ENCODE measurements around the gene NOP10. TPM values are rescaled to one million over a fixed set of nuclear protein-coding genes. Genes with fewer than 3 reads are reported as not detected.
A peak's percentile ranks its signal among the peaks of the same experiment; 100 is the strongest.
"Not testable (repeated sequence)": the region's sequence is repeated elsewhere in the genome, so short reads cannot be mapped to it uniquely, and the experiment has no call there.

NOP10 gene
- polyA plus RNA-seq, 1 donor from 2014 or later: 350 TPM

- Mint-ChIP-seq H3K27me3 (no peaks in the 10 kb centered on the region), H3K36me3 (no peaks in the 10 kb centered on the region), H3K9me3 (no peaks in the 10 kb centered on the region), H3K4me3 (no peak overlapping the region), H3K27ac (peak overlapping the region in 1 of 3 donors; percentile 73), H3K4me1 (no peaks in the 10 kb centered on the region)
These were observed 5.2 kb upstream of the NOP10 start for GRCh38 chr15:34347951-34348638.

DNA sequence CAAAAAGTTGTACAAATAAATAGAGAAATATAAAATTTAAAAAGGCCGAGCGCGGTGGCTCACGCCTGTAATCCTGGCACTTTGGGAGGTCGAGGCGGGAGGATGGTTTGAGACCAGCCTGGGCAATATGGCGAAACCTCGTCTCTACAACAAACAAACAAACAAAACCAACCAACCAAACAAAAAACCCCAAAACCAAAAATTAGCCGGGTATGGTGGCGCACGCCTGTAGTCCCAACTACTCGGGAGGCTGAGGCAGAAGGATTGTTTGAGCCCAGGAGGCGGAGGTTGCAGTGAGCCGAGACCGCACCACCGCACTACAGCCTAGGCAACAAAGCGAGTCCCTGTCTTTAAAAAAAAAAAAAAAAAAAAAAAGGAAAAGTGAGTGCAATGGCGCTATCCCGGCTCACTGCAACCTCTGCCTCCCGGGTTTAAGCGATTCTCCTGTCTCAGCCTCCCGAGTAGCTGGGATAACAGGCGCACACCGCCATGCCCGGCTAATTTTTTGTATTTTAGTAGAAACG lies 661 bp downstream of the NOP10 start:
- not testable (repeated sequence) for H3K27me3 Mint-ChIP-seq, H3K36me3 Mint-ChIP-seq, H3K9me3 Mint-ChIP-seq
- peaks cover 3 to 19% (median 12%) of the 10 kb centered on the region in 3 donors for H3K4me1 Mint-ChIP-seq
- peak overlapping the region in 2 of 4 donors; percentile 87 to 89 for H3K4me3 Mint-ChIP-seq
- peak overlapping the region in 1 of 3 donors; percentile 74 for H3K27ac Mint-ChIP-seq

- H3K36me3 Mint-ChIP-seq: peaks cover 7% of the 10 kb centered on the region
- H3K4me1 Mint-ChIP-seq: peaks cover 9 to 21% (median 13%) of the 10 kb centered on the region in 3 donors
- no peaks in the 10 kb centered on the region for H3K27me3 Mint-ChIP-seq
- H3K4me3 Mint-ChIP-seq: peak overlapping the region; percentile 54 to 89 (median 76)
- peak overlapping the region; percentile 27 to 74 (median 63) for H3K27ac Mint-ChIP-seq
- H3K9me3 Mint-ChIP-seq: no peaks in the 10 kb centered on the region
These were observed 1.3 kb downstream of the NOP10 start for GRCh38 chr15:34341381-34342212.

- Mint-ChIP-seq H3K27me3 (no peaks in the 10 kb centered on the region), H3K36me3 (peaks cover 9% of the 10 kb centered on the region), H3K27ac (peak overlapping the region in 1 of 3 donors; percentile 46), H3K4me3 (peak overlapping the region in 1 of 4 donors; percentile 67), H3K9me3 (no peaks in the 10 kb centered on the region), H3K4me1 (peaks cover 15 to 26% (median 26%) of the 10 kb centered on the region in 3 donors)
These were observed 3.0 kb downstream of the NOP10 start for GRCh38 chr15:34339946-34340345.

DNA sequence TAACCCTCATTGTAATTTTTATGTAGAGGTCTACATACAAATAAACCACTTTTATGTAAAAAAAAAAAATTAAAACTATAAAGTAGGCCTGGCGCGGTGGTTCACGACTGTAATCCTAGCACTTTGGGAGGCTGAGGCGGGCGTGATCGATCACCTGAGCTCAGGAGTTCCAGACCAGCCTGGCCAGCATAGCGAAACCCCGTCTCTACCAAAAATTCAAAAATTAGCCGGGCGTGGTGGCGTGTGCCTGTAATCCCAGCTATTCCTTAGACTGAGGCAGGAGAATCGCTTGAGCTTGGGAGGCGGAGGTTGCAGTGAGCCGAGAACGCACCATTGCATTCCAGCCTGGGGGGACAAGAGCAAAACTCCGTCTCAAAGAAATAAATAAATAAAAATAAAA lies 4.6 kb downstream of the NOP10 start:
- H3K27me3 Mint-ChIP-seq: no peaks in the 10 kb centered on the region
- H3K27ac Mint-ChIP-seq: peak overlapping the region in 1 of 3 donors; percentile 94
- H3K4me3 Mint-ChIP-seq: peak overlapping the region in 3 of 4 donors; percentile 90 to 98 (median 93)
- H3K9me3 Mint-ChIP-seq: no peaks in the 10 kb centered on the region
- peaks cover 9% of the 10 kb centered on the region for H3K36me3 Mint-ChIP-seq
- H3K4me1 Mint-ChIP-seq: peaks cover 17 to 33% (median 32%) of the 10 kb centered on the region in 3 donors

- no peaks in the 10 kb centered on the region for H3K9me3 Mint-ChIP-seq
These were observed 5.2 kb downstream of the NOP10 start, which contains the start of gene SLC12A6 for GRCh38 chr15:34337557-34338306. TSS of gene SLC12A6 (minus strand) at chr15:34337781. CDS start at chr15:34336680, 1,101 bp downstream.

DNA sequence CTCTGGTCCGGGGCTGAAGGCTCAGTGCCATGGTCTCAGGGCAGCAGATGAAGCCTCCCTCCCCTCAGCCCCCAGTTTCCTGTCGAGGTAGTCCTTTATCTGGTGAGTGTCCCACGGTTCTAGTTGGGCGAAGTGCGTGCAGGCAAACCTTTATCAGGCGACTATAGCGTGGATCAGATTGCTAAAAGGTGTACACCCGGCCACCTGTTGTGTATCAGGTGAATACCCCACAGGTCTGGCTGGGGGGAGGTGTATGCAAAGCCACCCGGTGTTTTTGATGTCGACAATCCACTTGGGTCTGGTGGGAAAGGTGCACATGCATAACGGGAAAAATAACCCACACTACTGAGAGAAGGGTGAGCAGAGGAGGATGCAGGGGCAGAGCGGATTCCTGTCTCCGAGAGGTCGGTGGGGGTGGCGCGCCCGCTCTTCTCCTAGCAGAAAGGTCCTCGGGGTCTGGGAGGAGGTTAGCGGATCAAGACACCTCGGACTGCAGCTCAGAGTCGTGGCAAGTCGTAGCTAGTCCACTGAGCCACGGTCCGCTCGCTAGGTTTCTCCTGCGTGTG lies 5.9 kb downstream of the NOP10 start:
- Mint-ChIP-seq H3K27ac (peak overlapping the region; percentile 86 to 96 (median 94)), H3K36me3 (peaks cover 9% of the 10 kb centered on the region), H3K4me1 (peaks cover 23 to 39% (median 36%) of the 10 kb centered on the region in 3 donors), H3K4me3 (peak overlapping the region; percentile 93 to 99 (median 98)), H3K27me3 (no peaks in the 10 kb centered on the region), H3K9me3 (no peaks in the 10 kb centered on the region)

More at GRCh38 chr15:34337557-34338306, 5.2 kb downstream of the NOP10 start, which contains the start of gene SLC12A6:
- H3K36me3 Mint-ChIP-seq: peaks cover 9% of the 10 kb centered on the region
- peaks cover 20 to 35% (median 33%) of the 10 kb centered on the region in 3 donors for H3K4me1 Mint-ChIP-seq
- H3K27me3 Mint-ChIP-seq: no peaks in the 10 kb centered on the region
- H3K4me3 Mint-ChIP-seq: peak within 1 kb of the TSS; percentile 93 to 99 (median 98)
- H3K27ac Mint-ChIP-seq: peak within 1 kb of the TSS; percentile 86 to 96 (median 94)

DNA sequence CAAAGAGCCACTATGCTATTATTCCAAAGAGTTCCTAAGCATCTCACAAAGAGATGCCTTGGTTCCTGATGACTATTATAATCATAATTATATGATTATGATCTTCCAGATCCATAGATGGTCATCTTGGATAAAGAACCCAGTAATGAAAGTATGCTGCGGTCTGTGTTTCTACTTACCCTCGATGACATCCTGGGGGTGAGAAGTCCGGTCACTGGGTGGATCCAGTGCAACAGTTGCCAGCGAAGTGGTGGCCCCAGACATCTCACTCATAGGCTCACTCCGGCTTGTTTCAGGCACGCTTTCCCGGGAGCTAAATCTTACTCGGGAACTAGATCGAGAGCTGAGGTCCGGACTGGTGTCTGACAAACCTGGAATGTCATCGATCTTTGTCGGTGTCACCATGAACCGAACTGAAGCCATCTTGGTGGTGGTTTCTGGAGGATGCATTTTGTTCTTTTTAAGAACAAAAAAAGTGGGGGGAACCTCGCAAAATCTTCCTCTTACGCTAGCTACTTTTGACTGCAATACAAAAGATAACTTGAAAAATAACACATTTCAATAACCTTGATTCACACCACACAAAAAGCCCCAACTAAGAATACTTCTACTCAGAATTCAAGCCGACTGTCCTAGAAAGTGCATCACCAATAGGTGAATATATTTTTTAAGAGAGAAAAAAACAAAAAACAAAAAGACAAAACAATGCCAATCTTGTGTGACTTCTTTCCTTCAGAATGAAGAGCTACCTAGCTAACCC lies 6.5 kb downstream of the NOP10 start:
- peak overlapping the region; percentile 93 to 99 (median 98) for H3K4me3 Mint-ChIP-seq
- H3K4me1 Mint-ChIP-seq: peaks cover 24 to 42% (median 39%) of the 10 kb centered on the region in 3 donors
- peak overlapping the region; percentile 86 to 96 (median 94) for H3K27ac Mint-ChIP-seq
- peaks cover 8% of the 10 kb centered on the region for H3K36me3 Mint-ChIP-seq
- H3K27me3 Mint-ChIP-seq: no peaks in the 10 kb centered on the region
- H3K9me3 Mint-ChIP-seq: no peaks in the 10 kb centered on the region

DNA sequence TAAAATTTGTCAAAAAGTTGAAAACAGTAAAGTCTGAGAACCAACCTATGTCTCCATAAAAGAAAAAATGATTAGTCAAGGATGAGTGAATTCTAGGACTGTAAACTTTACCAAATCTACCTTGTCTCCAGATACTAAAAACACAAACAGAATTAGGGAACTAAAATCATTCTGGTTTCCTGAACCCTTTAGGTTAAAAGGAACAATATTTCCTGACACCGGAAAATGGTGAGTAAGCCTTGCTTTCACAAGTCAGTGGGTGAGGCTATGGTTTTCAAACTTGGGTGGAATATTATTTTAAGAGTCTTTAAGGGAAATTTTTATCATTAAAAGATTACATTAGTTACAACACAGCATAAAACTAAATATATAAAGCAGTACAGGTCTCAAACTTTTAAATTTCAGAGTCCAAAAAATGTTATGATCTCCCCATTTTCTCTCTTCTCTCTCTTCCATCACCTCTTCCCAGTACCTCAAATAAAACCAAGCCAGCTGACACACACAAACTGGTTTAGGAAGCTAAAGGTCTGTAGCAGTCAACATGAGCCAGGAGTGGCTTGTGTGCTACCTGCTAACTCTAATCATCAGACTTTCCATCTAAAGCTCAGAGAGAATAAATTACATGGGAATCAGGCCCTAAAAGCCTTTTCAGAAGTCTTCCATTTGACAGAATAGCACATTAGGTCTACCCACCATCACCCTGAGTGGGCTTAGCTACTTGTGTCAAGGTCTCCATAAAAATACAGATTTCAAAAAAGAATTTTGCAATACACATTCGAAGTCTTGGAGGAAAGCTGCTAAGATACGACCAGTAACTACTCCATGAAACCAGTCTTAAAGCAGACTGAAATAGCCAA lies 7.5 kb downstream of the NOP10 start:
- Mint-ChIP-seq H3K4me1 (peaks cover 23 to 44% (median 41%) of the 10 kb centered on the region in 3 donors), H3K27ac (peak overlapping the region; percentile 86 to 96 (median 94))

GRCh38 chr15:34334672-34335071 lies 8.3 kb downstream of the NOP10 start:
- Mint-ChIP-seq H3K27me3 (no peaks in the 10 kb centered on the region), H3K27ac (peak overlapping the region; percentile 10 to 94 (median 86)), H3K9me3 (no peaks in the 10 kb centered on the region), H3K4me3 (peak overlapping the region; percentile 93 to 99 (median 98)), H3K4me1 (peaks cover 28 to 51% (median 40%) of the 10 kb centered on the region in 3 donors), H3K36me3 (peaks cover 6% of the 10 kb centered on the region)

More for the DNA sequence above, 7.5 kb downstream of the NOP10 start:
- H3K27me3 Mint-ChIP-seq: no peaks in the 10 kb centered on the region
- peaks cover 6% of the 10 kb centered on the region for H3K36me3 Mint-ChIP-seq
- no peaks in the 10 kb centered on the region for H3K9me3 Mint-ChIP-seq
- H3K4me3 Mint-ChIP-seq: peak overlapping the region; percentile 93 to 99 (median 98)

GRCh38 chr15:34332553-34333120 lies 10.3 kb downstream of the NOP10 start:
- peak overlapping the region in 3 of 4 donors; percentile 9 to 99 (median 93) for H3K4me3 Mint-ChIP-seq
- H3K9me3 Mint-ChIP-seq: no peaks in the 10 kb centered on the region
- H3K4me1 Mint-ChIP-seq: peaks cover 45 to 69% (median 55%) of the 10 kb centered on the region in 3 donors
- H3K27me3 Mint-ChIP-seq: no peaks in the 10 kb centered on the region
- H3K27ac Mint-ChIP-seq: peak overlapping the region; percentile 86 to 94 (median 93)
- peaks cover 6% of the 10 kb centered on the region for H3K36me3 Mint-ChIP-seq

DNA sequence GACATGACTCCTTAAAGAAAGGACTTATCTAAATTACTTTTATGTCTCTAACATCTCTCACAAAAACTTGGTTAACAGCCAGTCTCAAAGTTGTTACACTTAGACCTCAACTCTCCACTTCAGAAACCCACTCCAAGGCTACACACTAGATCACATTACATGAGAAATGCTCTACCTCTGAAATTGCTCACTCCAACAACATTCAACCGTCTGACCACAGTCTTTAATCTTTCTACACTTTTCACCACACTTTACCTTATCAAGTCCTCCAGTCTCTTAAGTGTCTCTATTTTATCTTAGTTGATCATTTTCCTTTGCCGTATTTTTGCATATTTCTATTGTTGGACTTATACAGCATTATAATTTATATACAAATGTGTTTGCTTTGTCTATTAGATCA lies 11.1 kb downstream of the NOP10 start:
- Mint-ChIP-seq H3K9me3 (no peaks in the 10 kb centered on the region), H3K4me3 (peak overlapping the region in 3 of 4 donors; percentile 5 to 66 (median 61)), H3K27ac (peak overlapping the region; percentile 82 to 93 (median 86)), H3K27me3 (no peaks in the 10 kb centered on the region), H3K36me3 (peaks cover 6% of the 10 kb centered on the region), H3K4me1 (peaks cover 54 to 71% (median 59%) of the 10 kb centered on the region in 3 donors)

All from IgD-negative memory B cell (primary cell).